Right ventricle myocardium inferior (tissue), 1 donor: ENCODE results near the gene JAZF1. TPM values are rescaled to one million over a fixed set of nuclear protein-coding genes. Genes with fewer than 3 reads are reported as not detected.
A peak's percentile ranks its signal among the peaks of the same experiment; 100 is the strongest.

Source experiments
- ATAC-seq: fragments of 200-7000 bp; cut with Tn5 transposase; one replicate; pipeline ENCODE4 v1.9.1; 2020; ENCODE audit warnings: mild to moderate bottlenecking, moderate library complexity
- DNase-seq: peaks from one replicate; pipeline ENCODE4 v3.0.0; 2021; ENCODE audit errors: missing footprints
- intact Hi-C: fragments of 100-400 bp; cut with DNase I; formaldehyde crosslinking; loops from one replicate; pipeline ENCODE4 v1.11.0; 2022
- total RNA-seq: library from RNA; stranded (reverse); fragmentation: NEBNext Ultra II Directional; extraction: Animal tissue kit (Norgen Biotek cat#: 25700); gene quantifications from one replicate; pipeline ENCODE4 v1.2.1, GENCODE V29; 2021
- donor health status: DM: no; HTN: yes; CAD: no; lungs with severe emphysema.

JAZF1 gene
- total RNA-seq, 1 donor from 2014 or later: 25.6 TPM

DNA sequence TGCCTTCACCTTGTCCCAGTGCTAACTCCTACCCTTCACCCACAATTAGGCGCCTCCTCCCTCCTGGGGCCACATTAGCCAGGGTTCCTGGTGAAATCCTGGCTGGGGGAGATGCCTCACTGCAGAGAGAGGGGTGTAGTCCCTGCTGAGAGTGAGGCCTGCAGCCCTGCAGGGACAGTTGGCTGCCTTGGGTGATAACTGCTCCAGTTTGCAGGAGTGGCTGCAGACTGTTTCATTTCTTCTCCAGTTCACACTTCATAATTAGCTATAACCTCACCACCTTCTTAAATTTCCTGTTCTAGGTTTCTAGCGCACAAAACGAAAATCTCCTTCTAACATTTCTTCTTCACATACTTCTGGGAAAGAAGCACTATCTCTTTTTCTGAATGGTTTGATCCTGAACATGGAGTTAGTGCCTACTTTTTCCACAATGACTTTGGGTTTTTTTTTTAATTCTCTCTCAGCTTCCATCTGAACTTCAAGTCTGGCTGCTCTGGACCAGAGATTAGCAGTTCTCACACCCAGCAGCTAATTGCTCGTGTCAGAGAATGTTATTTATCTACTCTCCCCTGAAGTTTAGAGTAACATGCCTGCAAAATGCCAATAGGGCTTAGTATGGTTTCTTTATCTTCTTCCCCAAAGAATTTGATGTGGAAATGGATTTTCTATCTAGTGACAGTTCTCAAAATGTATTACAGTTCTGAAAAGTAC lies 15.5 kb upstream of the JAZF1 start:
- intact Hi-C loops: no loop called here
- ATAC-seq (no peak), DNase-seq (no peak)

DNA sequence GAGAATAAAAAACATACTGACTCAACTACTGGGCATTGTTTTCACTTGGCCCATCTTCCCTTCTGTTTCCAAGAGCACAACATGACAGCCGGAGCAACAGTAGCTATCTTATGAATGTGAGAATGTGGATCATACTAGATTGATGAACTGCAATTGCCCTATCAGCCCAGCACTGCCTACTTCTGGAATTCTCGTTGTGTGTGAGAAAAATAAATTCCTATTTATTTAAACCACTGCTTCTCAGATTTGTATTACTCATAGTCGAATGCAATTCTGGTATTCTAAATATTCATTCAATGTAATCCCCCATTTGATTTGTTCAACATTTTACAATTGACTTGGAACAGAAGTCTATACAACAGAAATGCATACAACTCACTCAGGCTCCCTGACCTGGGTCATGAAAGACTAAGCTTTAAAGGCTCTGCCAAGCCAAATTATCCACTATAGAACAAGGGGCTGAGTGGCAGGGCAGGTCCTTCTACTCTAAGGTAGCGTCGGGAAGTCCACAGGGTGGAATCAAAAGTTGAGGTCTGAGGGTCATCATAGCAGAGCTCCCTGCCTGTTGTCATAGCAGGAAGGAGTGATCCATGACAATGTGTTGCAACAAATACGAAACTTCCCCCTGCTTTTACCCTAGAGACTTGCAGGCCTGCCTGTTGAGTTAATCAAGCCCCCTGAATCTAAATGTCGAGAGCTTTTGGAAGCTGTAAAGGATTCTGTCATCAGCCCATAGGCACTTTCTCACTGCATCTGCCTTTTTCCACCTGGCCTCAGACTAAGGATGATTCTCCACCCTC lies 12.4 kb upstream of the JAZF1 start:
- ATAC-seq (no peak), DNase-seq (no peak)
- intact Hi-C loops: no loop called here

DNA sequence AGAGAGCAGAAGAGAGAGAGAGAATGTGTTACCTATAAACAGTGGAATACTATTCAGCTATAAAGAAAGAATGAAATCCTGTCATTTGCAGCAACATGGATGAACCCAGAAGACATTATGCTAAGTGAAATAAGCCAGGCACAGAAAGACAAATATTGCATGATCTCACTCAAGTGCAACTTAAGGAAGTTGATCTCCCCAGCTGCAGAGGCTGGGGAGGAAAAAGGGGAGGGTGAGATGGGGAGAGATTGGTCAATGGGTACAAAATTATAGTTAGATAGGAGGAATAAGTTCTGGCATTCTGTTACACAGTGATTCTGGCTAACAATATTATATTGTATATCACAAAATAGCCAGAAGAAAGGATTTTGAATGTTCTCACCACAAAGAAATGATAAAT lies 11.2 kb upstream of the JAZF1 start:
- no peak for DNase-seq
- intact Hi-C loops: no loop called here
- no peak for ATAC-seq

DNA sequence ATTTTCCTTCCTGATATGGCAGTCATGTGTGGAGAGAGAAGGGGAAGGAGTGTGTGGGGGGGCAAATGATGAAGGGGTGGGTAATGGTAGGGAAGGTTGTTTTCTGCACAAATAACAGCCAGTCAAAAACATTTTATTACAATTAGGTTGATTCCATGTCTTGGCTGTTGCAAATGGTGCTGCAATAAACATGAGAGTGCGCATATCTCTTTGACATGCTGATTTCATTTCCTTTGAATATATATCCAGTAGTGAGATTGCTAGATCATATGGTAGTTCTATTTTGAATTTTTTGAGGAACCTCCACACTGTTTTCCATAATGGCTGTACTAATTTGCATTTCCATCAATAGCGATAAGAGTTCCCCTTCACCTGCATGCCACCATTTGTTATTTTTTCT lies 10.6 kb upstream of the JAZF1 start:
- no peak for ATAC-seq
- no peak for DNase-seq
- intact Hi-C loops: no loop called here

DNA sequence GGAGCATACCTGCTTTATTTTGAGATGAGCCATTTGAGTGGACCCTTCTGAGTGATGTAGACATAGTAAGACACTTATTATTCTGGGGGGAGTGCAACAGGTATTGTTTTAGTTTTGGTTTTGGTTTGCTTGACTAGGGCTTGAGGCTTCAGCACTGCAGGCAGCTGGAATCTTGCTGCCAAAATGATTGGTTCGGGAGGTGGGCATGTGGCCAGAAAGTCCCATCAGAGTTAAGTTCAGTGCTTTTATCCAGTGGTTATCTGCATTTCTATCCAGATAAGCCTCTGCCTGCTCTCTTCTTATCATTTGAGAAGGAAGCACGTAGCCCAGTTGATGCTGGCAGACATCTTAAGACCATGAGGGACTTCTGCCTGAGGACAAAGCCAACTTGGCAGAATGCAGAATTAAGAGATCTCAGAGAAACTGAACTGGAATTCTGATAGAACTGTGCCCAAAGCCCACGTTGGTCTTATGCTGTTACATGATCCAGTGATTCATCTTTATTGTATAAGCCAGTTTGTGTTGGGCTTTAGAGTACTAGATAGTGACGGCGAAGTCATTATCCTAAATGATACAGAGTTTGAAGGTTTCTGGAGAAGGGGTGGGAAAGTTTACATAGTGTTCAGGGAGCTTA lies 9.6 kb upstream of the JAZF1 start:
- DNase-seq: no peak

DNA sequence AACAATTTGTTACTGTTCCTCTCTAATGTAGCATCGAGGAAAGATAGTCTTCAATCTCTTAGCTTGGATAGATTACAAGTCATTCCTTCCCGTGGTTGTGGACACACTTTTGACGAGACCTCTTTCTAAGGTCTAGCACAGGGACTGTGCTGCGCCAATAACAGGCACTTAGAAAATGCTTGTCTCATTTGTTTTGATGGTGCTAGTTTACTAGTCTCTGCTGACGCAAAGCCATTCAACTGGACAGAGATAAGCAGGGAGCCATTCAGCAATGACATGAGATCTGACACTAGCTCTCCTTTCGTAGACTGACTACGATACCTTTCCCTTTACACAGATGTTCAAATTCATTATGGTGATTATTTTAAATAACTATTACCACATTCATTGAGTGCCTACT lies 6.4 kb upstream of the JAZF1 start:
- DNase-seq (no peak), ATAC-seq (no peak)
- intact Hi-C loops: no loop called here

More for the DNA sequence above, 9.6 kb upstream of the JAZF1 start:
- no peak for ATAC-seq
- intact Hi-C loops: no loop called here

DNA sequence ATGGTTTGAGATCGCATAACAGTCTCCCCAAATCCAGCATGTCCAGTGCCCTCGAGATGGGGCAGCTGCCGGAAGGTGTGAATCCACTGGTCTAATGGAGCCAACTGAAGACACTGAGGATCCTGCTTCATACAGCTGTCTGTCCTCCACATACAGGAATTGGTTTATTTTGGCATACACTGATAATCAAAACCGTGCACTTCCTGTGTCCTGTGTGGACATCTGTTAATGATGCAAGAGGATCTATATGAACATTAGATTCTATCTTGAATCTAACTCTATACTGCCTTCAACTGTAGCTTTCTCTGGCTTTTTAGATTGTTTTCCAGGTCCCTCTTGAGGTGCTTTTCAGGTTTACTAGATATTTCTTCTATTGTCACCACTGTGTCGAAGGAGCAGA lies 3.0 kb upstream of the JAZF1 start:
- intact Hi-C loops: loop anchor here (5.0 kb wide), 1 partner anchor 89 kb away; no protein-coding TSS in a partner anchor
- no peak for DNase-seq
- no peak for ATAC-seq

DNA sequence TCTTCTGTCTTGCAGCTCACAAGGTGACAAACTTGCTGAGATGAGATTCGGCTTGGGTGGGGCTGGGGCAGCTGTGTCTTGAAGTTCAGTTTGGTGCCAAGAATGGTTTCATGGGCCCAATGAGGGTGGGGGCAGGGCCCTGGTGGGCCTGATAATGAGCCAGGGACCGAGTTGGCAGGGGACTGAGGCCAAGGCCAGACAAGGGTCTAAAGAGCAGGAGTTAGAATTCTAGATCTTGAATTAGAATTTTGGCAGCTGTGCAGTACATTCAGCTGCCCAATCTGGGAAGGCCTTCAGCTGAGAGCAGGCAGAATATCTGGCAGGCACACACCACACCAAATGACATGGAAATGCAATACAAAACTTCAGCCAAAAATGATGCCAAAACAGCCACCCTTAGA lies 1.5 kb upstream of the JAZF1 start:
- intact Hi-C loops: loop anchor here (5.0 kb wide), 1 partner anchor 90 kb away; no protein-coding TSS in a partner anchor
- no peak for ATAC-seq
- no peak for DNase-seq

DNA sequence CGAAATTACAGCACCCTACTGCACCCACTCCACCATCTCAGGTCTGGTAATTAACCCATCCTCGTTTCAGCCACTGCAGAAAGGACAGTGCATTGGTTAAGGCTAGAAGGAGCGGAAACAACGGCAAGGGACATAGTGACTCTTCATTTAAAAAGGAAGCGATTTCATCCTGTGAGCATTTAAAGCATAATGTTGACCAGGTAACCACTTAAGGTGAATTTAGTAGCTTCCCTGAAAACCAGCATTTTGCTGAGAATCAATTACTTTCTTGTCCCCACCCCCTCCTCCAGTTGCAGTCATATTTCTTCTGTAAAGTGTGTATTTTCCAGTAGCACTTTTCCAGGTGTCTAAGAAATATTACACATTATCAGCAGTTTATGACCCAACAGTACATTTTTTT lies 821 bp upstream of the JAZF1 start:
- DNase-seq (no peak), ATAC-seq (no peak)
- intact Hi-C loops: loop anchor here (5.0 kb wide), 1 partner anchor 91 kb away; no protein-coding TSS in a partner anchor

DNA sequence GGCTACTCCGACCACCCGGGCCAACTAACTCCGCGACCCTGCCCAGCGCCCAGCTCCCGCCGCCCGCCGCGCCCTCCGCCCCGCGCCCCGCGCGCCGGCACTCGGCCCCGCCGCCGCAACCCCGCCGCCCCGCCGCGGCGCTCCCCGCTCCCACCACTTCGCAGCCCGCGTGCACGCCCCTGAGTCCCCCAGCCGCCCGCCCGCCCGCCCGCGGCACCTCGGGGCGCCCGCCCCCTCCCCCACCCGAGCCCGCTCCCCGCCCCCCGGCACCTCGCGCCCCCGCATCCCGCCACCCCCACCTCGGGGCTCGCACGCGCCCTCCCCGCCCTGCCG lies 598 bp downstream of the JAZF1 start:
- intact Hi-C loops: loop anchor here (5.0 kb wide), 1 partner anchor 92 kb away; no protein-coding TSS in a partner anchor
- no peak for ATAC-seq
- DNase-seq: no peak

DNA sequence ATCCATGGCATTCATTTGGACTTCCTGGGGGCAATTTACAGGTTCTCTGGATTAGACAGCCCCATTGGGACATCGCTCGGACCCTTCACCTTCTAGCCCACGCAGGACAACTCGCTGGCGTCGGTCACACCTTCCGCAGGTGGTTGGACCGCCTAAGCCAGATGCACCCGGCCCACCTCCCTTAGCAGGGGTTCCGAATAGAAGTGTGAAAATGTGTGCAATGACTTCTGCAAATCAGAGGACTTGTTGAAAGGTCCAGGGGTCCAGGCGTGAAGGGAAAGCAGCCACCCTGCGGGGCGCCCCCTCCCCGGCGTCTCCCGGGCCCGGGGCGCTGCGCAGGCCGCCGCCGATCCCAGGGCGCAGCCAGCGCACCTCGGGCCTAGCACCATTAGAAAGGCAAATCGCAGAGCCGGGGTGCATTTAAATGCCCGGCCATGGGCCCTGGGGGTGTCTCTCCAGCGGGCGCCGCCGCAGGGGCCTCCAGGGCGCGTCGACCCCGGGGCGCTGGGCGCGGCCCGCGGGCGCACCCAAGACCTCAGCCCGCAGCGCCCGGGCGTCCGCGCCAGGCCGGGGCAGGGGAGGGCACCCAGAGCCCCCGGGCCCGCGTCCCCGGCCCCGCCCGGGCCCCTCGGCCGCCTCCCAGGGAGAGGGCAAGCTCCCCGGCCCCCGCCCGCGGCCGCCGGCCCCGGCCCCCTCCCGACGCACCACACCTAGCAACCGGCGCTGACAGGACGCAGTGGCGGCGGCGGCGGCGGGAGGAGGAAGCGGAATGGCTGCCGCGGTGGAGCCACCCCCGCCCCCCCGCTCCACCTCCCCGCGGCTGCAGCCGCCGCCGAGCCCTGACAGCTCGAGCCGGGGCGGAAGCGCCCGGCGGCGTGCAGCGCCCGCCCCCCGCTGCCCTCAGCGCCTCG lies 1.2 kb downstream of the JAZF1 start:
- intact Hi-C loops: loop anchor here (2.0 to 5.0 kb wide), 2 partner anchors 75 to 93 kb away; no protein-coding TSS in a partner anchor
- DNase-seq (peak; percentile 93), ATAC-seq (peak; percentile 67)

DNA sequence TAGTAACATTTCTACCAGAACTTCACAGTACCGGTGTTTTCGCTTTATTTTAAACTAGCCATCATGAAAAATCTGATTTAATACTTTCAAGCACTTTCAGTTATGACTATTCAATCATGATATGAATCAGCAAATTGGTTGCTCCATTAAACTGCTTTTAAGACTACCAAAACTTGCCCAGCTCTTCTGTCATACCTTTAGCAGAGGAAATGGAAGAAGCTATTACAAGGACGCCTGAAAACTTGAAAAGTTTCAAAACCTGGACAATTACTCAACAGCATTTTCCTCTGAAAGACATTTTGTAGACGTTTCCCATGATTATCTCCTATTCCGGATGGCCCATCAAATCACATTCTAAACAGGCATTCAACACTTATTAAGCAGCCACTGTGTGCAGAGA lies 2.0 kb downstream of the JAZF1 start:
- intact Hi-C loops: loop anchor here (2.0 kb wide), 1 partner anchor 74 kb away; no protein-coding TSS in a partner anchor
- no peak for ATAC-seq
- no peak for DNase-seq

DNA sequence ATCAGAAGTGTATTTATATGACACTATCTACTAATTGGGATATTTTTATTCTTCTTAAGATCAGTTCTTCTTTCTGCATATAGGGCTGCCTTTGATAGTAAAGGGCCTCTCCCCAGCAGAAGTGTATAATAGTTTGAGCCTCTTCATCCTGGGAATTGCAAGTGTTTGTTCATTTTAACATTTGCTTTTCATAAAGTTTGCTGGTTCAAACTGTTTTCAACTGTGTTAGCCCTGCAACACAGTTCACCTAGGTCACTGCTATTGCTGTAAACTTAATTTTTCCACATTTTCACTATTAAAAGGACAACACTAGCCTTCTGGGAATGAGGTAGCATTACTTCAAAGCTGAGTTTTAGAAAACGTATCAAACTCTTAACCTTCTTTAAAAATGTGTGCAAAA lies 2.8 kb downstream of the JAZF1 start:
- intact Hi-C loops: loop anchor here (2.0 kb wide), 1 partner anchor 73 kb away; no protein-coding TSS in a partner anchor
- ATAC-seq (no peak), DNase-seq (no peak)

DNA sequence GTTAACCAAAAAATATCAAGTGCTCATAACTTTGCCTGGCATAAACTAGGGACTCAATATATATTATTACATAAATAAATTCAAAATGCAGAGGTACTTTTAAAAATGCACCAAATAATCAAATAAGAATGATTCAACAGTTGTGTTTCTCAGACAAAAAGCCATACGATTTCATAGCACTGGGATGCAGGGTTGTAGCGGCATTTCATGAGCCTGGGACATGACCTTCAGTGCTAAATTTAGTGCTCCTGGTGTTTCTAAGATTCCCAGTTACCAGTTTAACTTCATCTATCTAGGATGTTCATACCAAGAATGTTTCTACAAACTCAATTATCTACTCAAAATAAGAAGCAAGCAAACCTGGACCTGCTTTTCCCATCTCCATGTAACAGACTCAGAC lies 4.0 kb downstream of the JAZF1 start:
- no peak for DNase-seq

DNA sequence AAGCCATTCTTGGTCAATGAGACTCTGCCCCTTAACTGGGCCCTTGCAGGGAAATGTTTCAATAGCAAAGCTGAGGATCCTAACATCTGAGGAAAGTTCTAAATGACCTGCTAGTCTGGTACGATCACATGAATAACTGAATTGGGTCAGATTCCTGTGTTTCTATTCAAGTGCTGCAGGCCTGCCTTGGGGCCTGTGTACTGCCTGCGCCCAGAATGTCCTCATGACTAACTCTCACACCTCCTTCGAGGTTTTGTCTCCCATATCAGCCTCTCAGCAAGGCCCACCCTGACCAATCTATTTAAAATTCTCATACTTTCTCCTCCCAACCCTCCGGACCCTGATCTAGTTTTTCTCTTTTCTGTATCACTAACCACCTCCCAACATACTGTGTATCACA lies 4.4 kb downstream of the JAZF1 start:
- DNase-seq: no peak
- no peak for ATAC-seq
- intact Hi-C loops: no loop called here

More for the DNA sequence above, 4.0 kb downstream of the JAZF1 start:
- no peak for ATAC-seq
- intact Hi-C loops: no loop called here

DNA sequence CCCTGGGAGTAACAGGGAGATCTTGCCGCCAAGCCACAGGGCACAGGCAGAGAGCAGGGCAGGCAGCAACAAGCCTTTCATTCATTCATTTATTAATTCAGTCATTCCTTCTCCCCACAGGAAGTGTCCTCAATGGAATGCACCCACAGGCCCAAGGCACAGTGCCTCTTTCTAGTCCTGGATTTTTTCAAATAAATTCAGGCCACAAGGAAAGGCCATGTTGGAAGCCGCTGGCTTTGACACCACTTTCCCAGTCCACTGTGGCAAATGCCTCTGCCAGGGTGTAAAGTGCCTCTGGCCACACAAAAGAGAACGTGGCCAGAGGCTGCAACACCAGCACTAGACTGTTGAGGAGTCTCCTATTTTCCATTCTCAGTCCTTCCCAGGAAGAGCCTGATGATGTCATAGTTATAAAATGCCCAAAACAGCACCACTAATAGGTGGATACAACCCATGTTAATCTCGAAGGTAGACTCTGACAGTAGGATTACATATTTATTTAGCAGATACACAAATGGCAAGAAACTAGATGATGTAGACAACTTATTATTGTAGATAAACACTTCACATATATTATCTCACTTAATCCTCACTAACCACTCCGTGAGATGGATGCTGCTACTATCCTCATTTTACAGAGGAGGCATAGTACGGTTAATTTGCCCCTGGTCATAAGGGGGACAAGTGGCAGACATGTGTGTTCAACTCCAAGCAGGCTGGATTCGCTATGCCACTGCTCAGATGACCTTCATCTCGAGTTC lies 5.5 kb downstream of the JAZF1 start:
- ATAC-seq (no peak), DNase-seq (no peak)
- intact Hi-C loops: no loop called here

DNA sequence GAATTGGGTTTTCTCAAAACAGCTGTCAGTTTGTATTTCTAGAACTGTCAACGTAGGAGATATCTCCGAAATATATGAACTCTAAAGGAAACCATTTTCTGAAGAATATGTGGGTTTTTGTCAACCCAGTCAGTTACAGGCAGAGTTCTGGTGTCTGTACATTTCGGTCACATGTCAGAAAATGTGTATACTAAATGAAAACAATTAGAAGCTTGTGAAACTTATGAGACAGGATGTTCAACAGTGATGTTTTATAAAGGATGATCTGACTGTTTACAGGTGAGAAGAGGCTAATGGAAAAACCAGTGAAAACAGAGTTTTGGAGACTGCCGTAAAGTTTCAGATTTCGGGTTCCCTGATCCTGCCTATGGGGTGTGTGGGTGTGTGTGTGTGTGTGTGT lies 6.2 kb downstream of the JAZF1 start:
- DNase-seq: no peak
- ATAC-seq: no peak
- intact Hi-C loops: no loop called here

DNA sequence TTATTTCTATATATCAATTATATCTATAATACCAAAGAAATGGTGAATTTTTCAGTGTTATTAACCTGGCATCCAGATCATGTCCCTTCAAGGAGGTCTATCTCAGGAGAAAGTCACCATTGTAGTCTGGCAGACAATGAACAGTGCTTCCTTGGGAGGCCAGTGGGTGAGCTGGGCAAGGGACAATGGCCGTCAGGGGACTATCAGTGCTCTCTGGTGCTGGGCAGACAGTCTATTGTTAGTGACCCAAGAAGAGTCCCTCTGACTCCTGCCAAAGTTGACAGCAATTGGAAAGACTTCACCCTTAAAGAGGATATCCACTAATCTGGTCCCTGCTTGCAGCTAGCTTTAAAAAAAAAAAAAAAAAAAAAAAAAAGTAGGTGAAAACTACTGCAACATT lies 7.1 kb downstream of the JAZF1 start:
- DNase-seq: no peak
- ATAC-seq: peak; percentile 68
- intact Hi-C loops: no loop called here
